ENCODE results near the gene E2F3. TPM values are rescaled to one million over a fixed set of nuclear protein-coding genes. Genes with fewer than 3 reads are reported as not detected.

The E2F3 gene
- total RNA-seq, 1 donor from 2014 or later, result 27.4 TPM

DNA sequence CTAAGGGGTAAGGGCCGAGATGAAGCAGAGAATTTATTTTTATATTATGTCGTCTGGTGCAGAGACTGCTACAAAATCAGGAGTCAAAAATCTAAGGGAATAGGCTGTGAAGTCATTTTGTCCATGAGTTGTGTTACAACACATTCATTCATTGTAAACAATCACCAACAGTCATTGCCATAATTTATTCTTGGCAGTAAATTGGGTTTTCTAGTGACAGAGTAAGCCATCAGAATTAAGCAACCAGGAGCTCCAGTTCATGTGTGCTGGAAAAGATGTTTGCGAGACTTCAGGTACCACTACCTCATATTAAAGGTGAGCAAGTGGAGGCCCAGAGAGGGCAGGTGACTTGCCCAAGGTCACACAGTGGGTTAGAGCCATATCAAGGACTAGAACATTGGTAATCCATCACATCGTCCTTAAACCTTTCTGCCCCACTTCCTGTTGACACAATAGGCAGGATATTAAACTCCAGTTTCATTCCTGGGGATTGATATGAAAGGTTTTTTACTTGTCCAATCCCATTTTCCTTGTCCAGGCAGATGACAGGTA is 46.0 kb downstream of the E2F3 start:
- no peak for FAIRE-seq
- no peak overlapping the region for H3K4me2 ChIP-seq (ENCODE audit: low read length)
- H3K27me3 Mint-ChIP-seq (ENCODE audit: low read depth, unreplicated experiment), result no peaks in the 10 kb centered on the region
- H3K4me1 Mint-ChIP-seq (ENCODE audit: low read depth, unreplicated experiment), result peaks cover 33% of the 10 kb centered on the region
- peaks cover 9% of the 10 kb centered on the region for H3K36me3 Mint-ChIP-seq (ENCODE audit: low read depth, unreplicated experiment)
- H3K79me2 ChIP-seq (ENCODE audit: insufficient read depth, low read length), result peaks cover 98% of the 10 kb centered on the region
- H3K27ac ChIP-seq (ENCODE audit: low read depth, low read length), result no peak overlapping the region
- H3K9ac ChIP-seq (ENCODE audit: low read length), result no peak overlapping the region
- H3K9me3 Mint-ChIP-seq (ENCODE audit: unreplicated experiment), result no peaks in the 10 kb centered on the region
- no peak for DNase-seq (ENCODE audit: low read depth)
- H3K4me1 ChIP-seq (ENCODE audit: insufficient read depth, low read length), result no peaks in the 10 kb centered on the region
- peaks cover 95% of the 10 kb centered on the region for H4K20me1 ChIP-seq (ENCODE audit: insufficient read depth, low read length)
- peak overlapping the region; percentile 44 for H3K27ac Mint-ChIP-seq (ENCODE audit: unreplicated experiment)
- no peaks in the 10 kb centered on the region for H3K27me3 ChIP-seq (ENCODE audit: insufficient read depth, low read length)
- H3K4me3 Mint-ChIP-seq (ENCODE audit: unreplicated experiment), result peak overlapping the region; percentile 8
- H3K36me3 ChIP-seq (ENCODE audit: insufficient read depth, low read length), result no peaks in the 10 kb centered on the region
- TF ChIP-seq, protein P1, sequence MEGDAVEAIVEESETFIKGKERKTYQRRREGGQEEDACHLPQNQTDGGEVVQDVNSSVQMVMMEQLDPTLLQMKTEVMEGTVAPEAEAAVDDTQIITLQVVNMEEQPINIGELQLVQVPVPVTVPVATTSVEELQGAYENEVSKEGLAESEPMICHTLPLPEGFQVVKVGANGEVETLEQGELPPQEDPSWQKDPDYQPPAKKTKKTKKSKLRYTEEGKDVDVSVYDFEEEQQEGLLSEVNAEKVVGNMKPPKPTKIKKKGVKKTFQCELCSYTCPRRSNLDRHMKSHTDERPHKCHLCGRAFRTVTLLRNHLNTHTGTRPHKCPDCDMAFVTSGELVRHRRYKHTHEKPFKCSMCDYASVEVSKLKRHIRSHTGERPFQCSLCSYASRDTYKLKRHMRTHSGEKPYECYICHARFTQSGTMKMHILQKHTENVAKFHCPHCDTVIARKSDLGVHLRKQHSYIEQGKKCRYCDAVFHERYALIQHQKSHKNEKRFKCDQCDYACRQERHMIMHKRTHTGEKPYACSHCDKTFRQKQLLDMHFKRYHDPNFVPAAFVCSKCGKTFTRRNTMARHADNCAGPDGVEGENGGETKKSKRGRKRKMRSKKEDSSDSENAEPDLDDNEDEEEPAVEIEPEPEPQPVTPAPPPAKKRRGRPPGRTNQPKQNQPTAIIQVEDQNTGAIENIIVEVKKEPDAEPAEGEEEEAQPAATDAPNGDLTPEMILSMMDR (IDR thresholded peaks at IDR 0.05; ENCODE audit: insufficient read depth, low read depth, low read length), result no peak
- TF ChIP-seq EZH2 (IDR thresholded peaks at IDR 0.05; ENCODE audit: insufficient read depth, low read length), result no peak
- H2AFZ ChIP-seq (ENCODE audit: low read depth, low read length), result no peak overlapping the region
- H3K4me3 ChIP-seq (ENCODE audit: insufficient read depth, low read depth, low read length), result no peak overlapping the region
- H3K9me3 ChIP-seq (ENCODE audit: insufficient read depth, low read depth, low read length), result no peaks in the 10 kb centered on the region

DNA sequence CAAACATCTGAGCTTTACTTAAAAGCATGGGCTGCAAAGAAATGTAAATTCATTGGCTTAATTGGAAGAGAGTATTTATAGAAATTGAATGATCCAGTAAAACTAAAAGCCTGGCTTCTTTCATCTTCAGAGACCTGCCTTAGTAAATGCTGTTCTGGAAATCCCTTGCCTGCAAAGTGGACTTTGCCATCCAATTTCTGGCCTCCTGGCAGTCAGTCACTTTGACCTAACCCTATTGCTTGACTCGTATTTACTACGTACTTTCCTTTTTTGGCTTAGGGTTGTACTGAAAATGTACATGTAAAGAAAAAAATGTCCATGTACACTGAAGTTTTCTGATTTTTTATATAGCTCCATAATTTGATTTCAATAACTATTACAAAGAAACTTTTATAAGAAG is 47.1 kb downstream of the E2F3 start:
- H3K36me3 Mint-ChIP-seq (ENCODE audit: low read depth, unreplicated experiment), result peaks cover 9% of the 10 kb centered on the region
- peaks cover 96% of the 10 kb centered on the region for H4K20me1 ChIP-seq (ENCODE audit: insufficient read depth, low read length)

More for the DNA sequence above, 47.1 kb downstream of the E2F3 start:
- DNase-seq (ENCODE audit: low read depth) (no peak), FAIRE-seq (no peak)
- no peak for TF ChIP-seq EZH2 (IDR thresholded peaks at IDR 0.05; ENCODE audit: insufficient read depth, low read length)
- TF ChIP-seq, protein P1 (IDR thresholded peaks at IDR 0.05; ENCODE audit: insufficient read depth, low read depth, low read length), result no peak
- no peak overlapping the region for H3K27ac Mint-ChIP-seq (ENCODE audit: unreplicated experiment)
- peaks cover 99% of the 10 kb centered on the region for H3K79me2 ChIP-seq (ENCODE audit: insufficient read depth, low read length)
- H3K4me2 ChIP-seq (ENCODE audit: low read length), result no peak overlapping the region
- H3K27me3 ChIP-seq (ENCODE audit: insufficient read depth, low read length), result no peaks in the 10 kb centered on the region
- H3K9me3 ChIP-seq (ENCODE audit: insufficient read depth, low read depth, low read length), result no peaks in the 10 kb centered on the region
- no peak overlapping the region for H3K27ac ChIP-seq (ENCODE audit: low read depth, low read length)
- no peak overlapping the region for H3K4me3 ChIP-seq (ENCODE audit: insufficient read depth, low read depth, low read length)
- no peaks in the 10 kb centered on the region for H3K36me3 ChIP-seq (ENCODE audit: insufficient read depth, low read length)
- H3K4me3 Mint-ChIP-seq (ENCODE audit: unreplicated experiment), result no peak overlapping the region
- no peaks in the 10 kb centered on the region for H3K4me1 ChIP-seq (ENCODE audit: insufficient read depth, low read length)
- no peaks in the 10 kb centered on the region for H3K27me3 Mint-ChIP-seq (ENCODE audit: low read depth, unreplicated experiment)
- H3K9me3 Mint-ChIP-seq (ENCODE audit: unreplicated experiment), result no peaks in the 10 kb centered on the region
- no peak overlapping the region for H2AFZ ChIP-seq (ENCODE audit: low read depth, low read length)
- no peak overlapping the region for H3K9ac ChIP-seq (ENCODE audit: low read length)
- peaks cover 33% of the 10 kb centered on the region for H3K4me1 Mint-ChIP-seq (ENCODE audit: low read depth, unreplicated experiment)

All from astrocyte (in vitro differentiated cells and primary cell).